Parathyroid adenoma (tissue), 2 donors: ENCODE results near the gene NLGN1.

Experiments
- H2AFZ ChIP-seq: fragments of 300-600 bp; sonication (generic); one replicate; pipeline ENCODE4 v1.7.0; 2017; ENCODE audit warnings: antibody characterized with exemption, mild to moderate bottlenecking
- H3K27ac ChIP-seq: fragments of 300-600 bp; sonication (generic); one replicate; pipeline ENCODE4 v1.7.0; 2017
- H3K27me3 ChIP-seq: fragments of 300-600 bp; sonication (generic); one replicate; pipeline ENCODE4 v1.7.0; 2017; ENCODE audit warnings: low read length; ENCODE audit not compliant: control insufficient read depth, insufficient read depth
- H3K36me3 ChIP-seq: fragments of 300-600 bp; sonication (generic); one replicate; pipeline ENCODE4 v1.7.0; 2017; ENCODE audit warnings: low read length; ENCODE audit not compliant: control insufficient read depth, insufficient read depth
- H3K4me1 ChIP-seq: fragments of 300-600 bp; sonication (generic); one replicate; pipeline ENCODE4 v1.7.0; 2017; ENCODE audit warnings: control low read depth
- H3K4me2 ChIP-seq: fragments of 300-600 bp; sonication (generic); one replicate; pipeline ENCODE4 v1.7.0; 2017; ENCODE audit warnings: low read length
- H3K4me3 ChIP-seq: fragments of 300-600 bp; sonication (generic); one replicate; pipeline ENCODE4 v1.7.0; 2017; ENCODE audit warnings: low read depth, low read length
- H3K79me2 ChIP-seq: fragments of 300-600 bp; sonication (generic); one replicate; pipeline ENCODE4 v1.7.0; 2017; ENCODE audit warnings: control low read depth
- H3K9ac ChIP-seq: fragments of 300-600 bp; sonication (generic); one replicate; pipeline ENCODE4 v1.7.0; 2017; ENCODE audit warnings: mild to moderate bottlenecking
- H3K9me3 ChIP-seq: fragments of 300-600 bp; sonication (generic); one replicate; pipeline ENCODE4 v1.7.0; 2017; ENCODE audit warnings: low read length; ENCODE audit not compliant: control insufficient read depth
- CTCF ChIP-seq: fragments of 300-600 bp; sonication (generic); IDR thresholded peaks from one replicate; pipeline ENCODE4 v1.7.0; 2017; ENCODE audit warnings: antibody characterized with exemption, mild to moderate bottlenecking
- donor health status: primary hyperparathyroidism.

Gene NLGN1

GRCh38 chr3:174159604-174160003, 762.1 kb downstream of the NLGN1 start:
- H3K27ac ChIP-seq: no peak overlapping the region
- H3K4me1 ChIP-seq: no peaks in the 10 kb centered on the region
- no peak overlapping the region for H3K4me3 ChIP-seq
- TF ChIP-seq CTCF: no peak
- H3K36me3 ChIP-seq: no peaks in the 10 kb centered on the region
- no peaks in the 10 kb centered on the region for H3K27me3 ChIP-seq
- no peak overlapping the region for H3K9ac ChIP-seq
- no peak overlapping the region for H3K4me2 ChIP-seq
- no peak overlapping the region for H2AFZ ChIP-seq
- H3K79me2 ChIP-seq: no peaks in the 10 kb centered on the region
- no peaks in the 10 kb centered on the region for H3K9me3 ChIP-seq

- Histone ChIP-seq H3K4me1 (no peaks in the 10 kb centered on the region), H3K27ac (no peak overlapping the region), H3K27me3 (no peaks in the 10 kb centered on the region), H3K4me2 (no peak overlapping the region), H3K36me3 (no peaks in the 10 kb centered on the region), H3K79me2 (no peaks in the 10 kb centered on the region), H2AFZ (no peak overlapping the region), H3K9me3 (no peaks in the 10 kb centered on the region), H3K4me3 (no peak overlapping the region), H3K9ac (no peak overlapping the region)
- TF ChIP-seq CTCF: no peak
Observed at GRCh38 chr3:174162550-174162949, 765.0 kb downstream of the NLGN1 start.

- no peaks in the 10 kb centered on the region for H3K27me3 ChIP-seq
- no peaks in the 10 kb centered on the region for H3K79me2 ChIP-seq
- no peaks in the 10 kb centered on the region for H3K36me3 ChIP-seq
- no peak overlapping the region for H3K4me2 ChIP-seq
- TF ChIP-seq CTCF: no peak
- no peak overlapping the region for H3K9ac ChIP-seq
- H2AFZ ChIP-seq: no peak overlapping the region
- H3K4me3 ChIP-seq: no peak overlapping the region
- no peaks in the 10 kb centered on the region for H3K9me3 ChIP-seq
- no peaks in the 10 kb centered on the region for H3K4me1 ChIP-seq
- no peak overlapping the region for H3K27ac ChIP-seq
Observed at GRCh38 chr3:174168026-174168425, 770.5 kb downstream of the NLGN1 start.

GRCh38 chr3:174168538-174169254, 771.2 kb downstream of the NLGN1 start:
- H3K4me3 ChIP-seq: no peak overlapping the region
- no peak overlapping the region for H3K27ac ChIP-seq

More at GRCh38 chr3:174168538-174169254, 771.2 kb downstream of the NLGN1 start:
- Histone ChIP-seq H3K9ac (no peak overlapping the region), H3K4me1 (no peaks in the 10 kb centered on the region), H2AFZ (no peak overlapping the region), H3K4me2 (no peak overlapping the region), H3K27me3 (no peaks in the 10 kb centered on the region), H3K36me3 (no peaks in the 10 kb centered on the region), H3K9me3 (no peaks in the 10 kb centered on the region), H3K79me2 (no peaks in the 10 kb centered on the region)
- TF ChIP-seq CTCF: no peak
